Breast epithelium (tissue), 4 donors: Measurements from ENCODE around the gene FOXI1. TPM values are rescaled to one million over a fixed set of nuclear protein-coding genes. Genes with fewer than 3 reads are reported as not detected.

Experiments
- DNase-seq, 2 donors: peaks; one replicate each; pipeline ENCODE4 v3.0.0-alpha.2; 2019; ENCODE audit warnings: low spot score in 2 of 2
- H3K27ac ChIP-seq, 2 donors: fragments of 200-600 bp; sonication (generic) in 1 of 2; one replicate each; pipeline ENCODE4 v1.5.1; 2016 to 2019; ENCODE audit warnings: mild to moderate bottlenecking in 1 of 2
- H3K27me3 ChIP-seq, 2 donors: fragments of 200-600 bp; sonication (generic) in 1 of 2; one replicate each; pipeline versions ENCODE4 v1.5.1 to v1.6.0; 2017 to 2019; ENCODE audit warnings: control low read depth in 1 of 2, mild to moderate bottlenecking in 1 of 2
- H3K36me3 ChIP-seq: fragments of 200-600 bp; one replicate; pipeline ENCODE4 v1.5.1; 2019
- H3K4me1 ChIP-seq, 2 donors: fragments of 200-600 bp; sonication (generic); one replicate each; pipeline ENCODE4 v1.5.1; 2016 to 2019; ENCODE audit warnings: control low read depth in 1 of 2
- H3K4me3 ChIP-seq, 3 donors: fragments of 200-600 bp; sonication (generic); 1 replicate in 2 of 3; 2 replicates in 1 of 3; pipeline ENCODE4 v1.5.1; 2016 to 2019; ENCODE audit warnings: mild to moderate bottlenecking in 3 of 3, moderate library complexity in 2 of 3
- H3K9me3 ChIP-seq, 2 donors: fragments of 200-600 bp; sonication (generic) in 1 of 2; one replicate each; pipeline ENCODE4 v1.5.1; 2016 to 2019; ENCODE audit warnings: control low read depth in 1 of 2
- CTCF ChIP-seq, 3 donors: fragments of 450-650 bp; IDR thresholded peaks; one replicate each; pipeline ENCODE4 v1.5.1; 2016 to 2017; ENCODE audit warnings: antibody characterized with exemption in 3 of 3, mild to moderate bottlenecking in 3 of 3, moderate library complexity in 3 of 3
- POLR2A ChIP-seq: fragments of 450-650 bp; IDR thresholded peaks from one replicate; pipeline ENCODE4 v1.6.1; 2016; ENCODE audit warnings: antibody characterized with exemption, mild to moderate bottlenecking, moderate library complexity
- POLR2AphosphoS5 ChIP-seq, 3 donors: sonication (generic); formaldehyde crosslinking; IDR thresholded peaks; one replicate each; pipeline ENCODE4 v1.6.1; 2017; ENCODE audit warnings: antibody characterized with exemption in 3 of 3
- intact Hi-C: fragments of 100-400 bp; cut with DNase I; formaldehyde crosslinking; loops from one replicate; pipeline ENCODE4 v1.15.1; 2023; ENCODE audit warnings: low total_unique reads
- total RNA-seq, 3 donors: library from RNA; depleted of rRNA; stranded (reverse); fragments of >200 nt; gene quantifications; one replicate each; pipeline ENCODE4 v1.1.0, GENCODE V29; 2016

FOXI1 gene
- total RNA-seq, 3 donors from 2014 or later = 1.3 to 7.9 TPM; not detected in 1

- H3K27me3 ChIP-seq = no peaks in the 10 kb centered on the region
- H3K4me3 ChIP-seq = no peak overlapping the region
- no peak for DNase-seq
- TF ChIP-seq CTCF (IDR thresholded peaks at IDR 0.05) = no peak
- TF ChIP-seq POLR2AphosphoS5 (IDR thresholded peaks at IDR 0.05) = no peak
- no peak for TF ChIP-seq POLR2A
- intact Hi-C loops = no loop called here
- no peaks in the 10 kb centered on the region for H3K36me3 ChIP-seq
- no peaks in the 10 kb centered on the region for H3K4me1 ChIP-seq
- no peak overlapping the region for H3K27ac ChIP-seq
- no peaks in the 10 kb centered on the region for H3K9me3 ChIP-seq
Observed at GRCh38 chr5:170078931-170079330, 26.8 kb upstream of the FOXI1 start.

- Histone ChIP-seq H3K4me1 (no peaks in the 10 kb centered on the region), H3K4me3 (no peak overlapping the region), H3K36me3 (no peaks in the 10 kb centered on the region), H3K9me3 (no peaks in the 10 kb centered on the region), H3K27me3 (no peaks in the 10 kb centered on the region), H3K27ac (no peak overlapping the region)
- intact Hi-C loops = no loop called here
- DNase-seq = no peak
- TF ChIP-seq CTCF (IDR thresholded peaks at IDR 0.05) = no peak
Observed at GRCh38 chr5:170080217-170080616, 25.5 kb upstream of the FOXI1 start.

GRCh38 chr5:170080786-170081445 is 24.8 kb upstream of the FOXI1 start:
- no peaks in the 10 kb centered on the region for H3K36me3 ChIP-seq
- H3K27ac ChIP-seq = no peak overlapping the region
- DNase-seq = no peak
- TF ChIP-seq POLR2A = no peak
- TF ChIP-seq CTCF (IDR thresholded peaks at IDR 0.05) = no peak
- no peak for TF ChIP-seq POLR2AphosphoS5 (IDR thresholded peaks at IDR 0.05)
- no peaks in the 10 kb centered on the region for H3K9me3 ChIP-seq
- H3K4me3 ChIP-seq = no peak overlapping the region
- intact Hi-C loops = no loop called here
- no peaks in the 10 kb centered on the region for H3K4me1 ChIP-seq
- no peaks in the 10 kb centered on the region for H3K27me3 ChIP-seq

GRCh38 chr5:170081616-170082015 is 24.1 kb upstream of the FOXI1 start:
- intact Hi-C loops = no loop called here
- Histone ChIP-seq H3K9me3 (no peaks in the 10 kb centered on the region), H3K36me3 (no peaks in the 10 kb centered on the region), H3K27me3 (no peaks in the 10 kb centered on the region), H3K27ac (no peak overlapping the region), H3K4me3 (no peak overlapping the region), H3K4me1 (no peaks in the 10 kb centered on the region)
- no peak for DNase-seq
- TF ChIP-seq POLR2A (no peak), POLR2AphosphoS5 (IDR thresholded peaks at IDR 0.05) (no peak), CTCF (IDR thresholded peaks at IDR 0.05) (no peak)

GRCh38 chr5:170082701-170083100 is 23.0 kb upstream of the FOXI1 start:
- DNase-seq = no peak
- Histone ChIP-seq H3K27me3 (no peaks in the 10 kb centered on the region), H3K9me3 (no peaks in the 10 kb centered on the region), H3K4me3 (no peak overlapping the region), H3K36me3 (no peaks in the 10 kb centered on the region), H3K27ac (no peak overlapping the region), H3K4me1 (no peaks in the 10 kb centered on the region)
- no peak for TF ChIP-seq POLR2A
- no peak for TF ChIP-seq POLR2AphosphoS5 (IDR thresholded peaks at IDR 0.05)
- no peak for TF ChIP-seq CTCF (IDR thresholded peaks at IDR 0.05)
- intact Hi-C loops = no loop called here
